GM23248 (cell line): Measurements from ENCODE around the gene RBP3. TPM values are rescaled to one million over a fixed set of nuclear protein-coding genes. Genes with fewer than 3 reads are reported as not detected.

Experiments
- DNase-seq: peaks from one replicate; pipeline ENCODE4 v3.0.0-alpha.2; 2015
- H2AFZ ChIP-seq: fragments of 200-600 bp; sonication (generic); 2 replicates; pipeline ENCODE4 v1.6.1; 2016; ENCODE audit warnings: antibody characterized with exemption
- H3F3A ChIP-seq: fragments of 200-600 bp; sonication (generic); 2 replicates; pipeline ENCODE4 v1.6.1; 2016; ENCODE audit warnings: mild to moderate bottlenecking, antibody characterized with exemption, mixed run types; ENCODE audit not compliant: insufficient read depth
- H3K27ac ChIP-seq: fragments of 200-600 bp; sonication (generic); 2 replicates; pipeline ENCODE4 v1.5.1; 2016; ENCODE audit warnings: mild to moderate bottlenecking
- H3K27me3 ChIP-seq: fragments of 200-600 bp; sonication (generic); replicated peaks from 2 replicates; pipeline ENCODE4 v1.6.1; 2016; ENCODE audit warnings: mild to moderate bottlenecking; ENCODE audit not compliant: insufficient read depth
- H3K36me3 ChIP-seq: fragments of 200-600 bp; sonication (generic); 2 replicates; pipeline ENCODE4 v1.6.1; 2016; ENCODE audit warnings: low read depth, mild to moderate bottlenecking
- H3K4me1 ChIP-seq: fragments of 200-600 bp; sonication (generic); 2 replicates; pipeline ENCODE4 v1.6.1; 2016; ENCODE audit warnings: mild to moderate bottlenecking; ENCODE audit not compliant: insufficient read depth
- H3K4me2 ChIP-seq: fragments of 200-600 bp; sonication (generic); one replicate; pipeline ENCODE4 v1.6.1; 2016; ENCODE audit warnings: mild to moderate bottlenecking; ENCODE audit not compliant: unreplicated experiment
- H3K4me3 ChIP-seq: fragments of 200-600 bp; sonication (generic); 2 replicates; pipeline ENCODE4 v1.5.1; 2016; ENCODE audit warnings: mild to moderate bottlenecking
- H3K79me2 ChIP-seq: fragments of 200-600 bp; sonication (generic); 2 replicates; pipeline ENCODE4 v1.6.1; 2016; ENCODE audit warnings: mild to moderate bottlenecking; ENCODE audit not compliant: insufficient read depth
- H3K9ac ChIP-seq: fragments of 200-600 bp; sonication (generic); 2 replicates; pipeline ENCODE4 v1.6.1; 2016; ENCODE audit warnings: mild to moderate bottlenecking
- H3K9me2 ChIP-seq: fragments of 200-600 bp; sonication (generic); 2 replicates; pipeline ENCODE4 v1.6.1; 2016; ENCODE audit warnings: mixed run types, mild to moderate bottlenecking, moderate library complexity; ENCODE audit not compliant: insufficient read depth
- H3K9me3 ChIP-seq: fragments of 200-600 bp; sonication (generic); one replicate; pipeline ENCODE4 v1.6.1; 2017; ENCODE audit warnings: low read depth
- H4K20me1 ChIP-seq: fragments of 200-600 bp; sonication (generic); 2 replicates; pipeline ENCODE4 v1.6.0; 2016; ENCODE audit not compliant: insufficient read depth
- EZH2 ChIP-seq: fragments of 200-600 bp; sonication (generic); IDR thresholded peaks from 2 replicates; pipeline ENCODE4 v1.6.1; 2018; ENCODE audit warnings: antibody characterized with exemption, mild to moderate bottlenecking; ENCODE audit not compliant: insufficient read depth, poor library complexity, severe bottlenecking
- EZH2phosphoT487 ChIP-seq: fragments of 200-600 bp; sonication (generic); IDR thresholded peaks from 2 replicates; pipeline ENCODE4 v1.6.1; 2018; ENCODE audit warnings: antibody characterized with exemption, moderate library complexity, mild to moderate bottlenecking, low read depth; ENCODE audit not compliant: insufficient read depth
- WGBS, 2 experiments: methylation state at CpG; one replicate each; pipeline ENCODE4 v1.1.6; 2015 to 2017; ENCODE audit warnings: low lambda C conversion rate in 2 of 2, low coverage in 1 of 2; ENCODE audit errors: missing lambda C conversion rate in 2 of 2; 5-methylcytosine and 5-hydroxymethylcytosine counted together
- in situ Hi-C: fragments of 300-500 bp; cut with MboI; formaldehyde crosslinking; loops from 2 replicates; pipeline ENCODE4 v1.15.0; 2020
- polyA plus RNA-seq: library from polyadenylated mRNA; unstranded; fragments of >200 nt; fragmentation: Nextera tagmentation; extraction: Ambion mirVana; gene quantifications from 2 replicates; pipeline ENCODE4 v1.2.1, GENCODE V29; 2016
- total RNA-seq: library from RNA; depleted of rRNA; stranded (reverse); fragments of >200 nt; shearing (Covaris generic); gene quantifications from 2 replicates; pipeline ENCODE4 v1.2.3, GENCODE V29; 2014

The RBP3 gene
- total and polyA plus RNA-seq, 2 experiments from 2014 or later: not detected

DNA sequence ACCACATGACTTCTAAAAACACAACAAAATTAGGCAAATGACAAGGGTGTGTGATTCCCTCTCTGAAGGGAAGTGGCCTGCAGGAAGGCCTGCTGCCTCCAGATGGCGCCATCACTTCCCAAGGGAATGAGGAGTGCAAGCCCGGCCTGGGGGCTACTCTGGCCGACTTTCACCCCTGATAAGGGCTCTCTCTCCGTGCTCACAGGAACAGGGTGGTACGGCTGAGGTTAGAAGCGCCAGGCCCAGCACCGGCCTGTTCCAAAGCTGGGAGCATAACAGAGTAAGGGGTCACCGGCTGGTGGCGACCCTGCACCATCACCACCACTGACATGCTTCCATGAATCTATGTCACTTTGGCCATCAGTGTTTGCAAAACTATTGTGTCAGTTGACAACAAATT lies 13.1 kb downstream of the RBP3 start:
- H3K9me2 ChIP-seq: no peaks in the 10 kb centered on the region
- no peaks in the 10 kb centered on the region for H3K9me3 ChIP-seq
- H3K36me3 ChIP-seq: no peaks in the 10 kb centered on the region
- H4K20me1 ChIP-seq: no peaks in the 10 kb centered on the region
- 52 to 53% methylated on average over 9 of the region's 9 CpGs for WGBS, 2 experiments
- H2AFZ ChIP-seq: no peak overlapping the region
- TF ChIP-seq EZH2: no peak
- no peak for TF ChIP-seq EZH2phosphoT487
- H3K4me2 ChIP-seq: no peak overlapping the region
- H3K4me3 ChIP-seq: no peak overlapping the region
- no peaks in the 10 kb centered on the region for H3F3A ChIP-seq
- peaks cover 15% of the 10 kb centered on the region; the same call in 1 of the 2 replicates for H3K27me3 ChIP-seq
- no peak overlapping the region for H3K9ac ChIP-seq
- in situ Hi-C loops: no loop called here
- no peak overlapping the region for H3K27ac ChIP-seq
- DNase-seq: peak; percentile 44
- no peaks in the 10 kb centered on the region for H3K4me1 ChIP-seq
- no peaks in the 10 kb centered on the region for H3K79me2 ChIP-seq

DNA sequence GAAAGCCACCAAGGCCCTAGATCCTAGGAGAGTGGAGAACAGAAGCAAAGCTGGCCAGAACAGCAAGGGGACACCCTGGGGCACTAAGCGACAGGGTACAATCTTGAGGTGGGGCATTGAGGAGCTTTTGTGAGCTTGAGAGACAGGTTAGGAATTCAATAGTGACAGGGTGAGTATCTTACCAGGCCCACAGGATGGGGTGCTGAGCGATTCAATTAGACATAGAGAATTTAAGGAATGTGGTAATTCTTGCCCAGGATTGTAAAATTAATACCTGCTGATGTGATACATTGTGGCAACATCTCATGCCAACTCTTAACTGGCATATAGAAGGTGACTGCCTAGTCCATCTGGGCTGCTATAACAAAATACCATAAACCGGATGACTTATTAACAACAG lies 14.0 kb downstream of the RBP3 start:
- no peak overlapping the region for H3K4me2 ChIP-seq
- H3K36me3 ChIP-seq: no peaks in the 10 kb centered on the region
- no peaks in the 10 kb centered on the region for H3K9me3 ChIP-seq
- no peak overlapping the region for H2AFZ ChIP-seq
- no peaks in the 10 kb centered on the region for H3K79me2 ChIP-seq
- H3K27me3 ChIP-seq: peaks cover 17% of the 10 kb centered on the region; the same call in 1 of the 2 replicates
- no peak overlapping the region for H3K27ac ChIP-seq
- no peaks in the 10 kb centered on the region for H3K4me1 ChIP-seq
- no peak overlapping the region for H3K9ac ChIP-seq
- no peak for DNase-seq
- TF ChIP-seq EZH2 (no peak), EZH2phosphoT487 (no peak)
- H4K20me1 ChIP-seq: no peaks in the 10 kb centered on the region
- WGBS, 2 experiments: 46 to 56% methylated on average over 3 of the region's 3 CpGs
- H3K4me3 ChIP-seq: no peak overlapping the region
- no peaks in the 10 kb centered on the region for H3K9me2 ChIP-seq
- H3F3A ChIP-seq: no peaks in the 10 kb centered on the region
- in situ Hi-C loops: no loop called here

DNA sequence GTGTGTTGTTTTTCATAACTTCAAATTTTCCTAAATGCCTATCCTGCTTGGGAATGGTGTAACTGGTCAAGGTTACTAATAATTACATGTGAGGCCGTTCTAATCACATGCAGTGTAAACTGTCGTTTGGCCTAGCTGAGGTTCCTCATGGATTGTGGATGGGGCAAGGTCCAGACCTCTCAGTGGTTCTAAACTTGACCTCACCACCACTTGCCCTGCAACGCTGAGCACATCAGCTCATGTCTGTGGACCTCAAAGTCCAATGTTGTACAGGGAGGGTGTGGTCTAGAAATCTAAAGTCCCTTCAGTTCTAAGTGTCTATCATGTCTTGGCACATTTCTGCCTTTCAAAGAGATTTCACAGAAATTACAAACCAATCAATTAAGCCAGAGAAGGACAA lies 15.6 kb downstream of the RBP3 start:
- H3K79me2 ChIP-seq: no peaks in the 10 kb centered on the region
- DNase-seq: no peak
- H2AFZ ChIP-seq: no peak overlapping the region
- H3K4me2 ChIP-seq: no peak overlapping the region
- WGBS, 2 experiments: 41 to 52% methylated on average over 3 of the region's 3 CpGs
- no peak overlapping the region for H3K4me3 ChIP-seq
- no peak overlapping the region for H3K9ac ChIP-seq
- H3K9me3 ChIP-seq: no peaks in the 10 kb centered on the region
- no peaks in the 10 kb centered on the region for H3K36me3 ChIP-seq
- no peaks in the 10 kb centered on the region for H3F3A ChIP-seq
- peaks cover 17% of the 10 kb centered on the region; the same call in 1 of the 2 replicates for H3K27me3 ChIP-seq
- no peak overlapping the region for H3K27ac ChIP-seq
- in situ Hi-C loops: no loop called here
- no peaks in the 10 kb centered on the region for H4K20me1 ChIP-seq
- no peak for TF ChIP-seq EZH2phosphoT487
- no peak for TF ChIP-seq EZH2
- H3K4me1 ChIP-seq: no peaks in the 10 kb centered on the region
- H3K9me2 ChIP-seq: no peaks in the 10 kb centered on the region

DNA sequence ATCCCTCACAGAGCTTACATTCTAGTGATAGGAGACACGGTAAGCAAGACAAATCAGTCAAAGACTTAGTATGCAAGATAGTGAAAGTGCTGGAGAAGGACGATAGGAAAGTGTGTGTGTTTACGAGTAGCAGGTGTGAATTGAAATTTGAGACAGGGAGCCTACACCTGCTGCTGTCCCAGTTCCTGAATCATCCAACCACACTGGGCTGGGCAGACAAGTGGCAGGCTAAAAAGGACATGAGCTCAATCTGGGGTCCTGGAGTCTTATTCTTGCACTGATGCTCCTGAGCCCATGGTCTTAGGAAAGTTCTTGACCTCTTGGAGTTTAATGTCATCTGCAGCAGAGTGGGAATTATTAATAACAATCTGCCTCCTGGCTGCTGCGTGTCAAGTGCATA lies 16.2 kb downstream of the RBP3 start:
- H3K4me1 ChIP-seq: no peaks in the 10 kb centered on the region
- in situ Hi-C loops: no loop called here

DNA sequence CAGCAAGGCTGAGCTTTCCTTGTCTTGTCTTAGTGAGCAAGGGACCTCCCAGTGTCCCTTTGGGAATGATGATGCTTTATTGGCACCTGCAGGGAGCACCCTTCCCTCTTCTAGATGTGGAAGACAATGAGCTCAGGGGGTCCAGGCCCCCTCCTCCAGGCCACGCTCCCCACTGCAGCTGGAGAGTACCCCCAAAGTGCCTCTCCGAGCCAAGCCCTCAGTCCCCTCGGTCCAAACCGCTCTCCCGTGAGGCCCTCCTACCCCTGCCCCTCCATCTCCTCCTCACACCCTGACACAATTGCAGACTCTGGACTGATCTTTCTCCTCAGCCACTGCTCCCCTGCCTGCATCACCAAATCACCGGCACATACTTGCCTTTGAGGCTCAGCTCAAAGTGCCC lies 16.7 kb downstream of the RBP3 start:
- H2AFZ ChIP-seq: no peak overlapping the region
- no peak overlapping the region for H3K4me3 ChIP-seq
- no peak for DNase-seq
- WGBS, 2 experiments: 54 to 58% methylated on average over 5 to 6 of the region's 6 CpGs
- no peaks in the 10 kb centered on the region for H4K20me1 ChIP-seq
- no peak overlapping the region for H3K4me2 ChIP-seq
- no peak overlapping the region for H3K27ac ChIP-seq
- H3K79me2 ChIP-seq: no peaks in the 10 kb centered on the region
- in situ Hi-C loops: no loop called here
- TF ChIP-seq EZH2phosphoT487 (no peak), EZH2 (no peak)
- H3F3A ChIP-seq: no peaks in the 10 kb centered on the region
- H3K9ac ChIP-seq: no peak overlapping the region
- H3K9me2 ChIP-seq: no peaks in the 10 kb centered on the region
- no peaks in the 10 kb centered on the region for H3K36me3 ChIP-seq
- H3K4me1 ChIP-seq: no peaks in the 10 kb centered on the region
- peaks cover 17% of the 10 kb centered on the region; the same call in 1 of the 2 replicates for H3K27me3 ChIP-seq
- H3K9me3 ChIP-seq: no peaks in the 10 kb centered on the region

More for the DNA sequence above, 16.2 kb downstream of the RBP3 start:
- Histone ChIP-seq H3K4me3 (no peak overlapping the region), H3K9me3 (no peaks in the 10 kb centered on the region), H3K9me2 (no peaks in the 10 kb centered on the region), H2AFZ (no peak overlapping the region), H3K79me2 (no peaks in the 10 kb centered on the region), H3K9ac (no peak overlapping the region), H3K27me3 (peaks cover 17% of the 10 kb centered on the region; the same call in 1 of the 2 replicates), H3K36me3 (no peaks in the 10 kb centered on the region), H4K20me1 (no peaks in the 10 kb centered on the region), H3K27ac (no peak overlapping the region), H3F3A (no peaks in the 10 kb centered on the region), H3K4me2 (no peak overlapping the region)
- TF ChIP-seq EZH2phosphoT487 (no peak), EZH2 (no peak)
- 51 to 60% methylated on average over 4 of the region's 4 CpGs for WGBS, 2 experiments
- DNase-seq: no peak
